ENCODE data around the gene DRC7.

DRC7 gene

GRCh38 chr16:57676553-57677085 is 18.0 kb upstream of the DRC7 start:
- no peak for DNase-seq

DNA sequence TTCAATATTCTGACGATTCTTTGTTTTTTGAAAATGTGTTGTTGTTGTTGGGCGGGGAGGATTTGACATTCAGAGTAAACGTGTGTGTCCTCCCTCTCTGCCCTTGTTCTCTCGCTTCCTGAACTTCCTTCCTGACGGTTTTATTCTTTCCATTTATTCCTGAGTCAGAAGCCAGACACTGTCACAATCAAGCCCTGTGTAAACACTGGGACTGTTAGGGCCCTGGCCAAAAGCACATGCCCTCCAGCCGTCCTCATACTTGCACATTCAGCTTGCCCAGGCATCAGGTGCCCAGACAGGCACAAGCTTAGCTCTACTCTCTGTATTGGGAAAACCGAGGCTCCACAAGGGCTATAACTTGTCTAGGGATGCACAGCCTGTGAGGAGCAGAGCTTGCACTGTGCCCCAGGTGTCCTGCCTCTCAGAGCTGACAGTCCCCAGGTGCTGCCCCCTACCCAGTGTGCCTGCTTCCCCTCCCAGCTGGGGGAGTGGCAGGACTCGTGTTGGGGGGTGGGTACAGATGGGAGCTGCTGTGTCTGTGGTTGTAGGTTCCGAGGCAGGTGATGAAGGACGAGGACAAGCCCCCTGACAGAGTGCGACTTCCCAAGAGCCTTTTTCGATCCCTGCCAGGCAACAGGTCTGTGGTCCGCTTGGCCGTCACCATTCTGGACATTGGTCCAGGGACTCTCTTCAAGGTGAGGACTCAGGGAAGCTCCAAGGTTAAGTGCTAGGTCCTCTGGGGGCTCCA is 16.8 kb upstream of the DRC7 start:
- no peak for DNase-seq

DNA sequence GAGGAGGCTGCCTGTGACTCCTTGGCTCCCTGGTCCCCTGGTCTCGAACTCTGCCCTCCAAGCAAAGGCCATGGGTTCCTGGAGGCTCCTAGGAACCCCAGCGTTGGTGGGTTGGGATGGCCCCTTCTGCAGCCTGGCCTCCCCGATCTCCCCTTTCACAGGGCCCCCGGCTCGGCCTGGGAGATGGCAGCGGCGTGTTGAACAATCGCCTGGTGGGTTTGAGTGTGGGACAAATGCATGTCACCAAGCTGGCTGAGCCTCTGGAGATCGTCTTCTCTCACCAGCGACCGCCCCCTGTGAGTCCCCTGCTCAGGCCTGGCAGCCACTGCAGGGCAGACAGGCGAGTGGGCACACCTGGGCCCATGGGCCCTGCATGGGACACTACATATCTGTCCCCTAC is 15.6 kb upstream of the DRC7 start:
- DNase-seq: no peak

GRCh38 chr16:57679767-57680482 is 14.7 kb upstream of the DRC7 start:
- DNase-seq: no peak

GRCh38 chr16:57680842-57681375 is 13.7 kb upstream of the DRC7 start:
- no peak for DNase-seq

DNA sequence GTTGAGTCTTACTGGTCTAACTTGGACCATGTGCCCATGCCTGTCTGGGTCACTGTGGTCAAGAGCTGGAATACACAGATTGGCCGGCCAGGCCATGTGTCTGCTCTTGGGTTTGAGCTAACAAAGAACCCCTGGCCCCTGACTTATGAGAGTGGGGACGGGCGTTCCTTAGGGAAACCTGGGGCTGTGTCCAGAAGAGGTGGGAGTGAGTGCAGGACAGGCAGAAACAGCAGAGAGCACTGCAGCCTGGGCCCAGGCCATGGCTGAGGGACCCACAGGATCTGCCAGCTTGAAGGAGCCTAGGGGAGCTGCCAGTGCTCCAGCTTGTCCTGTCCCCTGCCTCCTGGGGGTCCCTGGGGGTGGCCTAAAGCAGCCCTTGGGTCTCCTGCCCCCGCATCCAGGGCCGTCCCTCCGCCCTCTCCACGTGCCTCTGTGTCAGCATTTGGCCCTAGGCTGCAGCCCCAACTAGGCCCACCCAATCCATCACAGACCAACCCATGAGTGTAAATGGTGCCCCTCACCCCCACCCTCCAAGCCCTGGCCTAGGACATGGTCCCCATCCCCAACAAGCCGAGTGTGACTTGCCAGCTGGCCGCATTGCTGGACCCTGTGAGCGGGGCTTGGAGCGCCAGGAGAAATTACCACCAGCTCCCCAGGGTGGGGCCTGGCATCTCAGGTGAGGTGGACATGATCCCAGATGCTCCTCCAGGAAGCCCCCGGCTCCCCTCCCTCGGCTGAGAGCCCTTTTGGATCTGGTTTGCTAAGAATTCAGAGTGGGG is 12.5 kb upstream of the DRC7 start:
- DNase-seq: no peak

- no peak for DNase-seq
Observed at GRCh38 chr16:57682809-57683635, 11.6 kb upstream of the DRC7 start.

- DNase-seq: no peak
Observed at GRCh38 chr16:57683636-57684545, 10.7 kb upstream of the DRC7 start.

GRCh38 chr16:57684626-57685358 is 9.8 kb upstream of the DRC7 start:
- no peak for DNase-seq

DNA sequence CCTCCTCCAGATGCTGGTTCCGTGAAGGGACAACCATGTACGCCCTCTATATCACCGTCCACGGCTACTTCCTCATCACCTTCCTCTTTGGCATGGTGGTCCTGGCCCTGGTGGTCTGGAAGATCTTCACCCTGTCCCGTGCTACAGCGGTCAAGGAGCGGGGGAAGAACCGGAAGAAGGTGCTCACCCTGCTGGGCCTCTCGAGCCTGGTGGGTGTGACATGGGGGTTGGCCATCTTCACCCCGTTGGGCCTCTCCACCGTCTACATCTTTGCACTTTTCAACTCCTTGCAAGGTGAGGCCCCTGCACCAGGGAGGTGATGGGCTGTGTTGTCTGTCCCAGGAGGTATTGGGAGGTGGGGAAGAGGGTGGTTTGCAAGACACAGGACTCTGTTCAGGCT is 9.0 kb upstream of the DRC7 start:
- DNase-seq: no peak

- no peak for DNase-seq
Observed at GRCh38 chr16:57686577-57686976, 8.0 kb upstream of the DRC7 start.

DNA sequence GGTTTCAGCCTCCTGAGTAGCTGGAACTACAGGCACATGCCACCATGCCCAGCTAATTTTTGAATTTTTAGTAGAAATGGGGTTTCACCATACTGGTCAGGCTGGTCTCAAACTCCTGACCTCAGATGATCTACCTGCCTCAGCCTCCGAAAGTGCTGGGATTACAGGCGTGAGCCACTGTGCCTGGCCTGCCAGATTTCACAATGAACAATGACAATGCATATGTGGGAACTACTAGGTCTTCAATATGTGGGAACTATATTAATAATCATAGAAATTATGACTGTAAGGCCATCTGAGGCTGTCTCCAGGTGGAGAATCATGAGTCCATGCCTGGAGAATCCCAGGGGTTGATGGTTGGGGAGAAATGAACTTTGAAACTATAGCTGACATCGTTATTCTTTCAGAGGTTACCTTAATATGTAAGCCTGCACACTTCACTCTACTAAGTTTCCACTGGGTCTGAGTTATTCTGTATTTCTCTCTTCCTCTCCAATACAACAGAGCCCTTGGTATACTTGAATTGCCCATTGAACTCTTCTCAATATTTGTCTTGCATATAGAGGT is 7.2 kb upstream of the DRC7 start:
- no peak for DNase-seq

- DNase-seq: no peak
Observed at GRCh38 chr16:57688487-57688986, 6.1 kb upstream of the DRC7 start.

DNA sequence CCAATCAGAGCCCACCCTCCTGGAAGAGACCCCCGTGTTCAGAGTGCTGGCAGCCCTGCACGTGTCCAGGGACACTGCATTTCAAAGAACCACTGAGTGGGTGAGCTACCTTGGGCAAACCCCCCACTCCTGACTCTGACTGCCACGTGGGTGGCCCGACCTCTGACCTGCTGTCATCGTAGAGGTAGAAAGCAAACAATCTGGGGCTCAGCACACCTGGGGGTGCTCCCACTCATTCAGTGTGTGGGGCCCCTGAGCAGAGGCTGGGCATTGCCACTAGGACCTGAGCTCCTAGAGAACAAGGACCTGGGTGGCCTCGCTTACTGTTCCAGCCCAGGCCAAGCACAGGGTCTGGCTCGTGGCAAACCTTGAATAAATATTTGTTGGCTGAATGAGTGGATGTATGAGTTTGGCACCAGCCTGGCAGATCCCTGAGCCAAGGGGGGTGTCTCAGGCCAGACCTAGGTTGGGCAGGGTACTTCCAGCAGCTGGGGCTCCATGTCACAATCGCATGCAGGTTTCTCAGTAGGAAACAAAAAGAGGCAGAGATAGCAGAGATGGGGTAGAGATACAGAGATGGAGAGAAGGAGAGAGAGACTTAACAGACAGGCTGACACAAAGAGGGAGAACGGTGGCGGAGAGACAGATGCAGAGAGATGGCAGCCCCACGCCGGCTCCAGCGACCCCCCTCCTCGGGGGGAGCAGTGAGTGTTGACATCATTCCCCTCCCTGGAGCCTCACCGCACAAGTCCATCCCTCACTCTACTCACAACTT is 5.4 kb upstream of the DRC7 start:
- DNase-seq: no peak

DNA sequence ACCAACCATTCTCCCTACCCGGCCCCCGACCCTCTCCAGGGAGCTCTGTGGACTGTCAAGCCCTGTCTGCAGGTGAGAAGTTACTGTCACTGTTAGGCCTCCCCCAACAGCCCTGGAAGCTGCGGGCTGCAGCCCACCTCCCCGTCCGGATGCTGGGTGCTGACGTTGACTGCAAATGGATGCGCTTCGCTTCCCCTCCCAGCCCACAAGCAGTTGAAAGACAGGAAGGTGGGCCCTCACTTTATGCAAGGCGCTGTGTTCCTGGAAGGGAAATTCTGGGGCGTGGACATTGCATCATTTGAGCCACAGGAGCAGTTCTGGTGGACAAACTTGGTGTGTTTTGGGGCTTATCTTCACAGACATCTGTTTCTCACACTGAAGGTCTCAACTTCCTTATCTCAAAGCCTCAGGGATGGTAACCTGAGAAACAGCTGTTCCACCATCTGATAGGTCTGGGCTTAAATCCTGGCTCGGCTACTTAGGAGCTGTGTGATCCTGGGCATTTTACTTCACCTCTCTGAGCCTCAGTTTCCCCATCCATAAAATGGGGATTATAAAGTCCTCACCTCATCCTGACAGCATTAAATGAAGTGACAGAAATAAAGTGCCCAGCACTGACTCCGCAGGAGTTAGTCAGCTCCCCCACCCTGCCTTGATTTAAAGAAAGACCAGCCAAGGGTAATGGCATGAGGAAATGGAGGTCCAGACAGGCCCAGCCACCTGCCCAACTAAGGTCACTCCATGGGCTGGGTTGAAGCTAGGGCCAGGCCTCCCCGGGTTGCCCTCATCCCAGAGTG is 4.6 kb upstream of the DRC7 start:
- no peak for DNase-seq

- DNase-seq: no peak
Observed at GRCh38 chr16:57690782-57691471, 3.7 kb upstream of the DRC7 start.
